Activated naive CD4-positive, alpha-beta T cell treated with anti-CD3 and anti-CD28 coated beads for 36 hours (primary cell): ENCODE results near the gene CSRP3. TPM values are rescaled to one million over a fixed set of nuclear protein-coding genes. Genes with fewer than 3 reads are reported as not detected.

Experiments used
- CTCF ChIA-PET: fragments of 350-600 bp; sonication (Branson Sonifier 250); formaldehyde crosslinking; loops from one replicate; lab custom pipeline; 2021; ENCODE audit warnings: antibody characterized with exemption; lab: Charles Lee
- DNase-seq: peaks from one replicate; pipeline ENCODE4 v3.0.0-alpha.2; 2020
- H3K27ac Mint-ChIP-seq: one replicate; pipeline ENCODE4 v1.8.0; 2021; ENCODE audit warnings: mild to moderate bottlenecking, mixed read lengths
- H3K27me3 Mint-ChIP-seq: one replicate; pipeline ENCODE4 v1.8.0; 2021; ENCODE audit warnings: low read depth, mixed read lengths
- H3K36me3 Mint-ChIP-seq: one replicate; pipeline ENCODE4 v1.8.0; 2021; ENCODE audit warnings: low read depth, mixed read lengths
- H3K4me1 Mint-ChIP-seq: one replicate; pipeline ENCODE4 v1.8.0; 2021; ENCODE audit warnings: low read depth, mixed read lengths
- H3K4me3 Mint-ChIP-seq: one replicate; pipeline ENCODE4 v1.8.0; 2021; ENCODE audit warnings: mild to moderate bottlenecking, moderate library complexity, mixed read lengths
- H3K9me3 Mint-ChIP-seq: one replicate; pipeline ENCODE4 v1.8.0; 2021; ENCODE audit warnings: mixed read lengths
- intact Hi-C: fragments of 100-400 bp; cut with micrococcal nuclease; formaldehyde crosslinking; loops from one replicate; pipeline ENCODE4 v1.15.1; 2023
- total RNA-seq, 2 experiments: library from RNA; stranded (reverse); gene quantifications; one replicate each; pipeline ENCODE4 v1.2.3, GENCODE V29; 2021

The CSRP3 gene
- total RNA-seq, 2 experiments from 2014 or later = not detected

DNA sequence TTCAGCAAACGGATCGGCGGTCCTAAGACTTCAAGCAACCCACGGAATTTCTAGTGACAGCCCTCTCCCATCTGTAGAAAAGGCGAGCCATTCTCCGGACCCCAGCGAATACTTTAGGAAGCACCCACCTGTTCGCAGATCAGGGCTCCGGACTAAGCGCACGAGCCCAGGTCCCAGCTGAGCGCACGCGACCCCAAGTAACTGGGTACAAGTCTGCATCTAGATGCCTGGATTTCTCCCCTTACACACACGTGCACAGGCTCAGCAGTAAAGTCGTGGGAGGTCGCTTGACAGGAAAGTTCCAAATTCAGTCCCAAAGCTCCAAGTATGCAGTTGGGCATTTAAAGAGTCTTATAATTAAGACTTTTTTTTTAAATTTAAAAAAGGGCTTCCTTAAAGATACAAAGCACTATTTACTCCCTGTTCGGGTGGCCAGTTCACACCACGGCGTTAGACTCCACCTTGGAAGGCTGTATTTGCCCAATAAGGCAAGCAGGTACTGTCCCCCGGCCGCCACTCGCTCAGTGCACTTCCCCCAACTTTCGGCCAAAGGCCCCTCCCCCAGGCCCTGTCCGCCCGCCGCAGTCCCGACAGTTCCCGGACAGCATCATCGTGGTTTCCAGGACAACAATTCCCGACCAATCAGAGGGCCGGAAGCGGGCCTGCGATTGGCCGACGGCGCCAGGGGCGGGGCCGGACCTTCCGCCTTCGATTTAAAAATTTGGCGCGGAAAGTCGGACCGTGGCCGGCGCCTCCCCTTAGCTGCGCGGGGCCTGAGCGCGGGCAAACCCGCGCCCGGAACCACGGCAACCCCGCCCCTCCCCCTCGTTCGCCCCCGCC lies 38.9 kb upstream of the CSRP3 start, which contains the start of gene E2F8:
E2F8 (minus strand) TSS at position 526 of the 840 bp plus-strand sequence. CDS start 824 bp downstream, outside the sequence.
- Mint-ChIP-seq H3K36me3 (peaks cover 19% of the 10 kb centered on the region), H3K4me1 (peaks cover 15% of the 10 kb centered on the region), H3K27me3 (peaks cover 47% of the 10 kb centered on the region), H3K9me3 (no peaks in the 10 kb centered on the region), H3K4me3 (peak within 1 kb of the TSS; percentile 93), H3K27ac (peak within 1 kb of the TSS; percentile 66)
- CTCF ChIA-PET = interaction anchor here (0.6 kb wide), 1 partner anchor 22 kb away, joined by 3 read pairs; no protein-coding TSS in a partner anchor
- DNase-seq = peak; percentile 96
- intact Hi-C loops = loop anchor here (1.0 to 10.0 kb wide), 13 partner anchors 123 to 1228 kb away; partner anchors contain the start of genes NAV2, SAAL1, SERGEF and SPTY2D1

DNA sequence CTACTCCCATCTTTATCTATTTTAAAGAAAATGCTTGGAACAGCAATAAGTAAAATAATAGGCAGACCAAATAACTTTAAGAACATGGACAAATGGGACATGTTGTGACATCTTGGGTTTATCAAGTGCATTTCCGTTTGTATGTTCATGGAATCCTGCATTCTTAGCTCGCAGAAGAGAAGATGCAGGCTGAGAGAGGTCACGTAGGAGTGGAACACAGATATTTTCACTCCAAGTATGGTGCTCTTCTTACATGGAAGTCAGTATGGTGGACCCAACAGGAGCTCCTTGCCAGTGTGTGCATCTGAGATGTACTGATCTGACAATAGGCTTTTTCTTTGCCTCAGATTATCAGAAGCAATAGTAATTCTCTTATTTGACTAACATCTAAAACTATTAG lies 37.3 kb upstream of the CSRP3 start:
- H3K4me1 Mint-ChIP-seq = peaks cover 15% of the 10 kb centered on the region
- H3K27me3 Mint-ChIP-seq = peaks cover 44% of the 10 kb centered on the region
- intact Hi-C loops = no loop called here
- no peaks in the 10 kb centered on the region for H3K9me3 Mint-ChIP-seq
- H3K27ac Mint-ChIP-seq = no peak overlapping the region
- peak overlapping the region; percentile 25 for H3K4me3 Mint-ChIP-seq
- CTCF ChIA-PET = no interaction called here
- no peak for DNase-seq
- H3K36me3 Mint-ChIP-seq = peaks cover 31% of the 10 kb centered on the region

DNA sequence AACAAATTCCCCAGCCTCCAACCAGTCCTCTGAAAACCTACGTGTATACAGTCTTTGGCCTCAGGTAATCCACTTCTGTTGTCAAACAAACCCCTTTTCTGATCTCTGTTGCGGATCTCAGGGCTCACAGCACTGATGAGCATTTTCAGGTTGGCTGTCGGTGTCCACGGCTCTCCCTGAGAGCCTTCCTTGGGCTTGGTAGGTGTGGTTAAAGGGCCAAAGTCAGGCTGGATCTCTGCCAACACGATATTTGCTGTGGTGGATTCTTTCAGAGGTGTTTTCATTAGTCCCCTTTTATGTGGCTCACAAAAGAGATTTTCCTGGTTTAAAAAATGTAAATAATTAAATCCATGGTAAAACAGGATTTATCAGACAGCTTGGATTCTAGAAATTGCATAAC lies 36.0 kb upstream of the CSRP3 start:
- intact Hi-C loops = no loop called here
- H3K27me3 Mint-ChIP-seq = peaks cover 32% of the 10 kb centered on the region
- CTCF ChIA-PET = interaction anchor here (0.6 kb wide), 1 partner anchor 1116 kb away, joined by 3 read pairs; no protein-coding TSS in a partner anchor
- DNase-seq = no peak
- H3K9me3 Mint-ChIP-seq = no peaks in the 10 kb centered on the region
- H3K4me3 Mint-ChIP-seq = no peak overlapping the region
- H3K27ac Mint-ChIP-seq = no peak overlapping the region
- H3K36me3 Mint-ChIP-seq = peaks cover 35% of the 10 kb centered on the region
- peaks cover 11% of the 10 kb centered on the region for H3K4me1 Mint-ChIP-seq

DNA sequence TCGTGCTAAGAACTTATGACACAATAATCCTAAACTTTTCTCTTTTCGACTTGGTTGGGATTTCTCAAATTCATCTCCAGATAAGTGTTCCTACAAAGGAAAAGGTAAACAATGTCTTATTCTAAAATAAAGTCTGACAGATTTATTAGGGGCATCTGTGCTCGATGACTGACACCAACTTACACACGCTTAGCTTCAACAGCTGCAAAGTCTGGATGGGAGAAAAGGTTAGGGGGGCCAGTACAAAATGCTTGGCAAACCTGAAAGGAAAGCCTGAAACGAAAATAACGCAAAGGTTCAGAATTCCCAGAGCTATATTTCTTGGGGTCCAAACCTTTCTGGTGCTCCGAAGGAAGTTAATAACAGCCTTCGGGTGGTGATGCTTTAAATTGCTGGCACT lies 35.6 kb upstream of the CSRP3 start:
- Mint-ChIP-seq H3K4me1 (peaks cover 11% of the 10 kb centered on the region), H3K9me3 (no peaks in the 10 kb centered on the region), H3K27ac (no peak overlapping the region), H3K4me3 (no peak overlapping the region), H3K27me3 (peaks cover 28% of the 10 kb centered on the region), H3K36me3 (peaks cover 35% of the 10 kb centered on the region)
- CTCF ChIA-PET = no interaction called here
- DNase-seq = no peak
- intact Hi-C loops = no loop called here

DNA sequence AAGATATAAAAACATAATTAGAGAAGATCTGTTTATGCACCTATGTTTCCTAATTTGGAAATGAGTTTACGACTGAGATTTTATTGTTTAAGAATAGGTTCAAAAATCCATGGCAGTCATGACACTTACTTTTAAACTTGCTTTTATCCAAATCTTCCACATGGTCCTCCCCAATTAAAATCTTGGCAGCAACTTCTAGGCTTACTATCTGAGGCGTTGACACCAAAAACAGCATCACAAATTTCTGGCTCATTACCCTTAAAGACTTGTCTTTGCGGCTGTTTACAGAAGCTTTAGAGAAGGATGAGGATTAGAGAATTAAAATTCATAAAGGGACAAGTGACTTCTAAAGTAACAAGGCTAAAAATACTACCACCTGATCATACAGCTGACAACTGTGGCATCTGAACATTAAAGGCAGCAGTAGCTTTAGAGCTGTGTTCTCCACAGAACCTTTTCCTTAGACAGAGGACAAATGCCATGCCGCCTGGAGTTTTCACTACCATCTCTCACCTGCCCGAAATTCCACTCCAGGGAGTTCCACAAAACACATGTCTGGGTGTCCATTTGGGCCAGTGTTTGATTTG lies 32.5 kb upstream of the CSRP3 start:
- CTCF ChIA-PET = no interaction called here
- Mint-ChIP-seq H3K36me3 (peaks cover 46% of the 10 kb centered on the region), H3K4me3 (no peak overlapping the region), H3K27ac (no peak overlapping the region), H3K4me1 (peaks cover 7% of the 10 kb centered on the region), H3K9me3 (no peaks in the 10 kb centered on the region), H3K27me3 (peaks cover 19% of the 10 kb centered on the region)
- intact Hi-C loops = no loop called here
- no peak for DNase-seq

DNA sequence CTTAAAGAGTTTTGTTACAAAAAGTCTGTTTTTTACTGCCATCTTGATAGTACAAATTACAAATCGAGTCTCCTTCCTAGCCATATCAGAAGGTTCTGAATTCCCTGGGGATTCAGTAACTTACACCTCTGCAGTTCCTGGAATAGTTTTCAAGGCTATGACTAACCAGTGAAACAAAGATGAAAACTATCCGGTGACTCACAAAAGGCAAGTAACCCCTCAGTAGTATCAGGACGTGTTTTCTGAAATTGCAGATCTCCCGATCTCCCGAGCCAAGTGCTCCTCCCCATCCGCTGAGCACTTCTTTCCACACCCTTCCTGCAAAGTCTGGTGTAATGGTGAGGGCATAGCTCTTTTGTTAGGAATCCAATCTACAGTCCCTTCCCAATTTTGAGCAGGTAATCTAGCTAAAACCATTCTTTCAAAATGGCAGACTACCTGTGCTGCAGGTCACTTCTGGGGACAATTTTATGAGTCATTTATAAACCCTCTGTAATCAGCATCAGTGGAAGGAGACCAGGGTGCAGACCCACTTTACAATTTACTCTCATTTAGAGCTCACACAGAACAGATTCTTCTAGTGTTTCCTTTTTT lies 31.2 kb upstream of the CSRP3 start:
- CTCF ChIA-PET = no interaction called here
- Mint-ChIP-seq H3K9me3 (no peaks in the 10 kb centered on the region), H3K36me3 (peaks cover 43% of the 10 kb centered on the region), H3K27ac (no peak overlapping the region), H3K4me1 (peaks cover 2% of the 10 kb centered on the region), H3K4me3 (no peak overlapping the region), H3K27me3 (peaks cover 10% of the 10 kb centered on the region)
- intact Hi-C loops = no loop called here
- no peak for DNase-seq

DNA sequence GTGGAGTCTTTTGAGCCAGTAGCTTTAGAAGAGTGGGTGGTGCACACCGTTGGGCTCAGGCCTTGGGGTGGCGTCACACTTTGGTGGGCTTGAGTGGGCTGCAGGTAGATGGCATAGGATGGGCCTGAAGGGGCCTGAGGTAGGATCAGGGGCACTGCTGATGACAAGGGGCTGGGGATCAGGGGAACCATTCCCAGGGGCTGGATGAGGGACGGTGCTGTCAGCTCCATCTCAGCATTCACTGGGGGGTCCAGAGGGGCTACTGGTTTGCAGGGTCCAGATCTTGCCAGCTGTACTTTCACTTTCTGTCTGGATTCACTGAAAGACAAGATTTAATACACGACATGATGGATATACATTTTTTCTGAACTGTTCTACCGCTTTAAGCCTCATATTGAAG lies 27.9 kb upstream of the CSRP3 start:
- Mint-ChIP-seq H3K9me3 (no peaks in the 10 kb centered on the region), H3K27ac (no peak overlapping the region), H3K36me3 (peaks cover 26% of the 10 kb centered on the region), H3K27me3 (peaks cover 3% of the 10 kb centered on the region), H3K4me3 (no peak overlapping the region), H3K4me1 (peaks cover 2% of the 10 kb centered on the region)
- intact Hi-C loops = no loop called here
- DNase-seq = no peak
- CTCF ChIA-PET = no interaction called here

DNA sequence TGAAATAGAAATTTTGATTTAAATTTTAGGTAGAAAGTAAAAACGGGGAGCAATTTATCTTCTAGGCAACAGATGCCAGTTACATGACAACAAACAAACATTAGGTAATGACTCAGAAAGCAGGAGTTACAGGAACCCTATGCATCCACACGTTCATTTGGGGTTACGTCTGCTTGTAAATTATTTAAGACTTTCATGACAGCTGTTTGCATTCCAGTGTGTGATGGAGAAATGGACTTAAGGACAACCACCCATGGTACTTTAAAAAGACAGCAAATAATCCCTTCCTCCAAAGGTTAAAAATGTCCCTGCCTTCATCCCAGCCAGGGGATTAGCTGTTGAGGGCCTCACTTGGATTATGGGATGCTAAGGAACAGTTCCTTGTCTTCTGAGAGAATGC lies 27.2 kb upstream of the CSRP3 start:
- Mint-ChIP-seq H3K27me3 (peaks cover 3% of the 10 kb centered on the region), H3K27ac (no peak overlapping the region), H3K4me3 (no peak overlapping the region), H3K4me1 (peaks cover 2% of the 10 kb centered on the region), H3K36me3 (peaks cover 24% of the 10 kb centered on the region), H3K9me3 (no peaks in the 10 kb centered on the region)
- CTCF ChIA-PET = no interaction called here
- DNase-seq = no peak
- intact Hi-C loops = no loop called here

DNA sequence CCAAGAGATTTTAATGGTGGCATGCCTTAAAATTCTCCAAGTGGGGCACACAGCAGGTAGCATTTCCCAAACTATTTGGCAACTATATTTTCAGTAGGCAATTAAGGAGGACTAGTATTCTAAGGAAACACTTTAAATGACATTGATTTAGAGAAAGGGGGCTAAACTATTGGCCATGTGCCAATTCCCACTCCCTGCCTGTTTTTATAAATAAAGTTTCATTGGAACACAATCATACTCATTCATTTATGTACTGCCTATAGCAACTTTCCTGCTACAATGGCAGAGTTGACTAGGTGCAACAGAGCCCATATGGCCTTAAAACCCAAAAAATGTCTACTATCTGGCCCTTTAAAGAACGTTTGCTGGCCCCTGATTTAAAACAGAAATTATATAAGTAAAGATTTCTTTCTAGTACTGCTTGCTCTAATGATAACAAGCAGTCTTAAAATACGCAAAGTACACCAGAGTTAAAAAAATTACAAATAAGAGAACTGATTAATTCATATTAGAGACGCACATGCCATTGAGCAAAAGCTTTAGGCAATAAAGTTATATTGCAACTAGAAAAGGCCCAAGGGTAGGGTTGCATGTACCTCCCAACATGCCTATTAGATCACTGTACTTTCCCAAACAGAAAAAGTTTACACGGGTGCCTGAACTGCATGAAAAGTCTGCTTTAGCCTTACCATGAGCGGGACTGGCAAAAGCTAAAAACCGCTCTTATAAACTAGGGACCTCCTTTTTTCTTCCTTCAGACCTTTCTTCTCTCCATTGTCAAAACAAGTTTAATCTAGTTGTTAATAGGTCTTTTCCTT lies 24.8 kb upstream of the CSRP3 start:
- peaks cover 16% of the 10 kb centered on the region for H3K36me3 Mint-ChIP-seq
- DNase-seq = no peak
- CTCF ChIA-PET = no interaction called here
- H3K4me3 Mint-ChIP-seq = no peak overlapping the region
- no peak overlapping the region for H3K27ac Mint-ChIP-seq
- H3K4me1 Mint-ChIP-seq = no peaks in the 10 kb centered on the region
- intact Hi-C loops = no loop called here
- peaks cover 2% of the 10 kb centered on the region for H3K27me3 Mint-ChIP-seq
- H3K9me3 Mint-ChIP-seq = no peaks in the 10 kb centered on the region

DNA sequence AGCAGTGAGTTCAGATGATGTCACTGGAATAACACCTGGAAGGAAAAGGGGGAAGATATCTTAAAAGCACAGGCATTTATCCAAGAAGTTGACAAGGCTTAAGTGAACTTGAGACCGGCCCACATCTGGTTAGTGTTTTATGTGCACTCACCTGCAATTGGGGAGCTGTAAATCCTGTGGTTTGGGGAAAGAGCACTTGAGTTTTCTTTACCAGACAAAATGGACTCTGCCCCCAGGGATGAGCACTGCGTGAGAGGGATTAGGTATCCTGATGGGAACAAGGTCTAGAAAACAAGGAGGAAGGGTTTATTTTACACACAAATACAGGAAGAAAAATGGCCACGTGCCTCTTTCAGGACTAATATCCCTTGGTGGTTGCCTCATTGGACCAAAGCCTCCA lies 23.8 kb upstream of the CSRP3 start:
- intact Hi-C loops = no loop called here
- no peaks in the 10 kb centered on the region for H3K27me3 Mint-ChIP-seq
- H3K9me3 Mint-ChIP-seq = no peaks in the 10 kb centered on the region
- no peak overlapping the region for H3K4me3 Mint-ChIP-seq
- no peak overlapping the region for H3K27ac Mint-ChIP-seq
- CTCF ChIA-PET = no interaction called here
- DNase-seq = no peak
- H3K36me3 Mint-ChIP-seq = peaks cover 14% of the 10 kb centered on the region
- H3K4me1 Mint-ChIP-seq = no peaks in the 10 kb centered on the region

DNA sequence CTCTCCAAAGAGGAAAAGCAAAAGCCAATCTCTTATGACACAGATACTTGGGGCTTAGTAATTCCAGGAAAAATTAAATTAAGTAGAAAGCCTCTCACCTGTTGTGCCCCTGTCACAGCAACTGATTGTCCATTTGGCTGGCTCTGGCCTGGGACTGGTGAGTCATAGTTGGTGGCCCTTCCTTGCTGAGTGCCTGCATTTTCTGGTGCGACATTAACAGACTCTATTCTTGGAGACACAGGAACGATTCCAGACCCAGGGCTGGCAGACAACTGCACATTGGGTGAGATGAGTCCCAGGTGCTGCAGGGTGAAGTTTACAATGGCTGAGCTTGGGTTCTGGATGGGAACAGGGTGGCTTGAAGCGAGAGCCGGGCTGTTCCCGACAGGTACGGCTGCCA lies 23.3 kb upstream of the CSRP3 start:
- Mint-ChIP-seq H3K9me3 (no peaks in the 10 kb centered on the region), H3K4me3 (no peak overlapping the region), H3K27me3 (no peaks in the 10 kb centered on the region), H3K27ac (no peak overlapping the region), H3K4me1 (no peaks in the 10 kb centered on the region), H3K36me3 (peaks cover 14% of the 10 kb centered on the region)
- intact Hi-C loops = no loop called here
- CTCF ChIA-PET = no interaction called here
- DNase-seq = no peak
